Measurements from ENCODE around the gene SUDS3.
"Not testable (repeated sequence)": the region's sequence is repeated elsewhere in the genome, so short reads cannot be mapped to it uniquely, and the experiment has no call there.

The SUDS3 gene, protein sequence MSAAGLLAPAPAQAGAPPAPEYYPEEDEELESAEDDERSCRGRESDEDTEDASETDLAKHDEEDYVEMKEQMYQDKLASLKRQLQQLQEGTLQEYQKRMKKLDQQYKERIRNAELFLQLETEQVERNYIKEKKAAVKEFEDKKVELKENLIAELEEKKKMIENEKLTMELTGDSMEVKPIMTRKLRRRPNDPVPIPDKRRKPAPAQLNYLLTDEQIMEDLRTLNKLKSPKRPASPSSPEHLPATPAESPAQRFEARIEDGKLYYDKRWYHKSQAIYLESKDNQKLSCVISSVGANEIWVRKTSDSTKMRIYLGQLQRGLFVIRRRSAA

DNA sequence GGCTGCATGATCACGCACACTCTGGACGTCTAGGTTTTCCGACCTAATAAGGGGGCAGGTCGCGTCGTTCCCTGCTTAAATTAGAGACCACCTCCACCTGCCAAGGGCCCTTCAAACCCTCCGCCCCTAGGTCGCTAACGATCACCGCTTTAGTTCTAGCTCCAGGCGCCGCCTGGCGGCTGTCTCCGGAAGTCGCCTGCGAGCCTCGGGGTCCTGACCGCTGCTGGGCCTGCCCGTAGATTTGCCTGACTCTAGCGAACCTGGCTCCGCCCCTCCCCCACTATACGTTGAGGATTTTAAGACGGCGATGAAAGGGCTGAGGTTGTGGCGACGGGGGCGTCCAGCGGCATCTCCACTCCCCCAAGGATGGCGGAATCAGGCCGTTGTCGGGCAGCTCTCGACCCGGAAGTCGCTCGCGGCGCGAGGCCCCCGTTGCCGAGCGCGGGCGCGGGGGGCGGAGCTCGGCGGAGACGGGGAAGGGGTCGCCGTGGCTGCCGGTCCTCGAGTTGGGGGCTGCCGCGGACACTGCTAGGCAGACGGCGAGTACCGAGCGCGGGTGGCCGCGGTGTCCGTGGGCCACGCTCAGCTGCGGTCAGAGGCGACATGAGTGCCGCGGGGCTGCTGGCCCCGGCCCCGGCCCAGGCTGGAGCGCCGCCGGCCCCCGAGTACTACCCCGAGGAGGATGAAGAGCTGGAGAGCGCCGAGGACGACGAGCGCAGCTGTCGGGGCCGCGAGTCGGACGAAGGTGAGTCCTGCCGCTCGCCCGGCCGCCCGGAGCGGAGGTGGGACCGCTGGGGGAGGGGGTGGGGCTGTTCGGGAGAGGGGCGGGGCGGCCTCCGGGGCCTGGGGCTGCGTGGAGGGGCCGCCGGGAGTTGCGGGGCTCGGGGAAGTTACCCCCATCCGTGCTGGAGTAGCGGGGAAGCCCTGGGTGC lies at the start of gene SUDS3:
SUDS3 (plus strand) TSS at position 467 of the 932 bp plus-strand sequence; CDS start at position 604, 137 bp downstream.
- peak; percentile 87 for DNase-seq

DNA sequence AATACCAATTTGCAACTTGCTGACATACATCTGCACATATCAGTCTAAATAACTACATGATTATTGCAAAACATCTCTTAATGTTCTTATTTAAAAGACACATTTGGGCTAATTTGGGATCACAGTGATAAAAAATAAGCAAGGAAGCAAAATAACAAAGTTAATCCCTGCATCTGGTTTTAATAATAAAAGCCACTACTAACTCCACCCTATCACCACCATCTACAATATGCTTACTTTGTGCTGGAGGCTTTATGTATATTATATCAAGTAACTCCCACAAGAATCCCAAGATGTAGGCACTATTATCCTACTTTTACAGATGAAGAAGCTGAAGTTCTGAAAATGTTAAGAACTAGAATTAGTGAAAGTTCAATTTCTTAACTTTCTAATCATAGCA lies 49.4 kb upstream of the SUDS3 start:
- no peak for DNase-seq

GRCh38 chr12:118327391-118327790 lies 49.0 kb upstream of the SUDS3 start:
- no peak for DNase-seq

- no peak for DNase-seq
These were observed 47.6 kb upstream of the SUDS3 start for GRCh38 chr12:118328486-118329330.

- DNase-seq, result no peak
These were observed 45.8 kb upstream of the SUDS3 start for GRCh38 chr12:118330421-118331018.

- DNase-seq, result no peak
These were observed 43.8 kb upstream of the SUDS3 start for GRCh38 chr12:118332511-118332910.

DNA sequence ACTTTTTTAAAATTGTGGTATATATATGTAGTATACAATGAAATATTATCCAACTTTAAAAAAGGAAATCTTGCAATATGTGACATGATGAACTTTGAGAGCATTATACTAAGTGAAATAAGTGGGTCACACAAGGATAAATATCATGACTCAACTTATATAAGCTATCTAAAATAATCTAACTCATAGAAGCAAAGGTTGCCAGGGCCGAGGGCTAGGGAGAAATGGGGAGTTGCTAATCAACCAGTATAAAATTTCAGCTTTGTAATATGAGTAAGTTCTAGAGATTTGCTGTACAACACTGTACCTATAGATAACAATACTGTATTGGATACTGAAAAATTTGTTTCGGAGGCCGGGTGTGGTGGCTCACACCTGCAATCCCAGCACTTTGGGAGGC lies 42.1 kb upstream of the SUDS3 start:
- DNase-seq, result no peak

DNA sequence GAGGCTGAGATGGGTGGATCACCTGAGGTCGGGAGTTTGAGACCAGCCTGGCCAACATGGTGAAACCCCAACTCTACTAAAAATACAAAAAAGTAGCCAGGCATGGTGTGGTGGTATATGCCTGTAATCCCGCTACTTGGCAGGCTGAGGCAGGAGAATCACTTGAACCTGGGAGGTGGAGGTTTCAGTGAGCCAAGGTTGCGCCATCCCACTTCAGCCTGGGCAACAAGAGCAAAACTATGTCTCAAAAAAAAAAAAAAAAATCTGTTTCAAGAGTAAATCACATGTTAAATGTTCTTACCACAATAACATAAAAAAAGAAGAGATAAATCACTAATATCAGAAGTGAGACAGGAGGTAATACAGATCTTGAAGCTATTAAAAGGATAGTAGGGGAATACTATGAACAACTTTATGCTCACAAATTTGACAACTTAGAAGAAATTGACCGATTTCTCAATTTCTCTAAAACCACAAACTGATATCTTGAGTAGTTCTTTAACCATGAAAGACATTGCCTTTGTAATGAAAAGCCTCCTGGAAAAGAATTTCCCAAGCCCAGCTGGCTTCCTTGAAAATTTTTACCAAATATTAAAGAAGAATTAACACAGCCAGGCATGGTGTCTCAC lies 41.3 kb upstream of the SUDS3 start:
- no peak for DNase-seq

DNA sequence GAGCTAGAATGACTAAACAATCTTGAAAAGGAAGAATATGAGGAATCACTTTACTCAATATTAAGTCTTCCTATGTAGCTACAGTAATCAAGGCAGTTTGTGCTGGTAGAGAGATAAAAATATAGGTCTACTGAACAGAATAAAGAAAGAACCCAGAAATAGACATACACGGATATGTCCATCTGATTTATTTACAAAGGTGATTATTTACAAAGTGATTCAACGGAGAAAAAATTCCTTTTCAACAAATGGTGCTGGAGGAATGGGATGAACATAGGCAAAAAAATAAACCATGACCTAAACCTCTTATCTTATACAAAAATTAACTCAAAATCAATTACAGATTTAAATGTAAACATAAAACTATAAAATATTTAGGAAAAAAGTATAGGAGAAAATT lies 40.2 kb upstream of the SUDS3 start:
- DNase-seq, result no peak

DNA sequence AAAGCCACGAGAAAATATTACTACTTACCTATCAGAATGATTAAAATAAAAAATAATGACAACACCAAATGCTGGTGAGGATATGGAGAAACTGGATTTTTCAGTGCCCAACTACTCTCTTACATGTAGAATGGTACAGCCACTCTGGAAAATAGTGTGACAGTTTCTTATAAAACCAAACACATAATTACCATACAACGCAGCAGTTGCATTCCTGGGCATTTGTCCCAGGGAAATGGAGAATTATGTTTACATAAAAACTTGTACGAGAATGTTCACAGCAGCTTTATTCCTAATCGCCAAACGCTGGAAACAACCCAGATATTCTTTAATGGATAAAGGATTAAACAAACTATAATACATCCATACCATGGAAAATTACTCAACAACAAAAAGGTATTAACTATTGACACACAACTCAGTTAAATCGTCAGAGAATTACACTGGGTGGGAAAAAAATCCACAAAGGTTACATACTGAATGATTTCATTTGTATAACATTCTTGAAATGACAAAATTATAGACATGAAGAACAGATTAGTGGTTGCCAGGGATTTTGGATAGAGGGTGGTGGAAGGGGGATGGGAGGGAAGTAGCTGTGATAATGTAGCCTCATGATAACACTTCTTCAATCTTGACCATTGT lies 39.0 kb upstream of the SUDS3 start:
- no peak for DNase-seq

DNA sequence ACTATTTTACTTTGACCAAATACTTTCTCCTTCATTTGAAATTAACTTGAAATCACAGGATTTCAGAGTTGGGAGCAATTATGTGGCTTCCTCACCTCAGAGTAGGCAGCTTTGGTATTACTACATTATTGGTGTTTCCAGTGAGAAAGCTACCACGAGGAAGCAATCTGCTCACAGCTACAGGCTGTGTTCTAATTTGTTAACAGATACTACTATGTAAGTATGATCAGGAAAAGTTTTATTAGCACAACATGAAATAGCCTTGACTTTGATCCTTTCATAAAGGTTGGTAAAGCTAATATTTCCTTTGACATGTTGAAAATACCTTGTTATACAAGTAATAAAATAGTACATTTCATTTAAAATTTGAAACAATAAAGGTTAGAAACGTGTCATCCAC lies 34.3 kb upstream of the SUDS3 start:
- no peak for DNase-seq

DNA sequence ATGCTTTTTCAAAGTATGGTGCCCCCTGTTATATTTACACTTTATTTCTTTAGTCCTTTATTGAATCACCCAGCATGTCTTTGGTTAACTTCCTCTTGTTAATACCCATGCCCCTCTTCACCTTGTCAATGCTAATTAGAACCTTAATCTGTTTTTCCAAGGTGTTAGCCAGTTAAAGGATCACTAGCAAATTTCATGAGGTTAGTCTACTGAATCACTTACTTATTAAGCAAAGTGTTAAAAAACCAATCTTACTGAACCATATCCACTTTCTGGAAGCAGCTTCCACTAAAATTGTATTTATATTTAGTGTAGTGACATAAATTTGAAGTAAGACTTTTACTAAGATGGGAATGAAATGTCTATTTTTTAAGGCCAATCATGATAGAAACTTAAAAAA lies 31.5 kb upstream of the SUDS3 start:
- no peak for DNase-seq

DNA sequence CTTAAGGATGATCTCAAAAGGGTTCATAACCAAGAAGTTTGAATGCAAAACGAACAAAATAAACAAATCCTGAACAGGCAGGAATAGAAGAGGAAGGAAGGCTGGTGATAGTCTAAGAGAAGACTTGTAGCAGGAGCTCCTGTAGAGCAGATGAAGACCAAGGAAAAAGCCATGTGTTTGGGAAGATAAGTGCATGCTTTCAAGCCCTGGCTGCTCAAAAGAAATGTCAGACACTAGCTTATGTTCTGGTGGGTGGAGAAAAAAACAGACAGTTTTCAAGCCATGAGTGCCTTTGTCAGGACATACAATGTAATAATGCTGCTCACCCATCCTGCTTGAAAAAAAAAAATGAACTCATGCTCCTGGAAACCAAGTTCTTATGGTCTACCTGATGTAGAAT lies 31.0 kb upstream of the SUDS3 start:
- no peak for DNase-seq

DNA sequence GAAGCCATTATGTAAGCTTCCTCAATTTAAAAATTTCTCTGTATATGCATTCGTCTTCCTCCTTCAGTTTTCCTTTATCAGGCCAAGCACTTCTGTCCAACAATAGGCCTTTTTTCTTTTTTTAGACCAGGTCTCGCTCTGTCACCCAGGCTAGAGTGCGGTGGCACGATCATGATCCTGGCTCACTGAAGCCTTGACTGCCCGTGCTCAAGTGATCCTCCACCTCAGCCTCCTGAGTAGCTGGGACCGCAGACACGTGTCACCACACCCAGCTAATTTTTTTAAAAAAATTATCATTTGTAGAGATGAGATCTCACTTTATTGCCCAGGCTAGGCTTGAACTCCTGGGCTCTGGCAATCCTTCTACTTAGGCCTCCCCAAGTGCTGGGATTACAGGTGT lies 29.5 kb upstream of the SUDS3 start:
- DNase-seq, result no peak

DNA sequence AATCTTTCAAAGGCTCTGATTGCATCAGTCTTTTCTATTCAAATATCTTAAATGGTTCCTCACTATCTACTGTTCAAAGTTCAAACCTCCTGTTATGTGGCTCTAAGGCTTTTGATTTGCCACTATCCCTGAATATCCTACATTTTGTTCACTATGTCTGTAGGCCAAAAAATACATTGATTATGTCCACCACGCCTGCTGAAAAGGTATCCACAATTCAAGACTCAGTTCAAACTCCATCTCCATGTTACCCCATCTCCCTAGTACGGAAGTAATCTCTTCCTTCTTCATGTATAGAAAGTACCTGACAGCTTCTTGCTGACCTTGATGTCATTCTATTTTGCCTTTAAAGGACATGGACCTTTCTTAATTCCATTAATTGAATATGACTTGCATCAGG lies 28.4 kb upstream of the SUDS3 start:
- DNase-seq, result no peak

- DNase-seq, result no peak
These were observed 25.3 kb upstream of the SUDS3 start for GRCh38 chr12:118350908-118351559.

DNA sequence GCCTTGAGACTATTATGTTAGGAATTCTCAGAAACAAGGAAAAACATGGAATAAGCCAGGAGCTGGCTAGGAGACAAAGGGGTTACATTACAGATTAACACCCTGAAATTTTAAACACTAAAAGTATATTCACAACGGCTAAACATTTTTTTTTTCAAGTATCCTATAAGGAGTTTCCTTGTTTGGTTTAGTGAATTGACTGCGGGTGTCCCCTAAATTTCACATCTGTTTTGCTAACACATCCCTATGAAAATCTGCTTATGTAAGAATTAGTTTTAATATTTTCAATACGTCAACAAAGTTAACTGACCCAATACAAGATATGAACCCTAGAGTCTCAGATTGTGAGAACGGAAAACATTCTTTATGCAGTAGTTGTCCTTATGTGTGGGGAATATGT lies 22.6 kb upstream of the SUDS3 start:
- DNase-seq, result no peak

- DNase-seq, result not testable (repeated sequence)
These were observed 21.9 kb upstream of the SUDS3 start for GRCh38 chr12:118354503-118354902.

DNA sequence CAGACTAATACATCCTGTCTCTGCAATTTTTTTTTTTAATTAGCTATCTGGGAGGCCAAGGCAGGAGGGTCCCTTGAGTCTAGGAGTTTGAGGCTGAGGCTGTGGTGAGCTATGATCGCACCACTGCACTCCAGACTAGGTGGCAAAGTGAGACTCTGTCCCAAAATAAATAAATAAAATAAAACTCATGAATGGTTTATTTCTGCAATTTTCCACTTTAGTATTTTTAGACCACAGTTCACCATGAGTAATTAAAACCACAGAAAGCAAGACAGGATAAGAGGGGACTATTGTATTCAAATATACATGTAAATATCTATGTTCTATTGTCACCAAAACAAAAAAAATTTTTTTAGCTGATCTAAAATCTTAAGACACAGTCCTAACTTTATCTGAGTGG lies 21.5 kb upstream of the SUDS3 start:
- DNase-seq, result no peak

DNA sequence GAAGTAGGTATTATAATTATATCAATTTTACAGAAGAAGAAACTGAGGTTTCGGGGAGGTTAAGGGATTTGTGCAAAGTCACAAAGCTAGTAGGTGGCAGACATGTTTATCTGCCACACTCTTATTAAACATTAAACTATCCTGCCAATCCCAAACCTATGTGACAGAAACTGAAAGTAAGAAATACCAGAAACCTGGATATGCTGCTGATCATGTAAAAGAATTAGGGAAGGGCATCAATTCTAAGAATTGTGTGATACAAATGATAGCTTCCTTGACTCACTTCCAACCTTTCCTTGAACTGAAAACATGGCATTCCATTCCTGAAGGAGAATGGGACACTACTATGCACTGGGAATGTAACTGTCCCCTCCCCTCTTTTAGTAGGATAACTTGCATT lies 20.5 kb upstream of the SUDS3 start:
- no peak for DNase-seq

DNA sequence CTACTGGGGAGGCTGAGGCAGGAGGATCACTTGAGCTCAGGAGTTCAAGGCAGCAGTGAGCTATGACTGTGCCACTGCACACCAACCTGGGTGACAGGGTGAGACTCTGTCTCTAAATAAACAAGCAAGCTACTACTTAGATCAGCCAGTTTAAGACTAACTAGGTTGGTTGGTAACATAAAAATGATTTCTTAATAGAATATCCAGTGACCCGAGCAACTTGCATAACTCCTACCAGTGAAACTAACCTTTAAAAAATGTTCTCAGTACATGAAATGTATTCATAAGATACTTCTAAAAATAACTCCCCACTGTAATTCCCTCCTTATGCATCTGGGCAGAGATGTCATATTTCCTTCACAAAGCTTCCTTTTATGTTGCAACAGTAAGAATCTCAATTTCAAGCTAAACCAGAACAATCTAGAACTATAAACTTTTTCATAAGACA lies 19.5 kb upstream of the SUDS3 start:
- DNase-seq, result no peak

Measured in NCI-H2107 (cell line).